GM10248 (cell line): ENCODE measurements around the gene MSMP.

Experiments used
- CTCF ChIA-PET: fragments of 300-600 bp; sonication (Branson Sonifier 250); formaldehyde crosslinking; extraction: SDS; loops from one replicate; lab custom pipeline; 2021; ENCODE audit warnings: antibody characterized with exemption; lab: Yijun Ruan, JAX
- POLR2A ChIA-PET: fragments of 350-650 bp; sonication (Branson Sonifier 250); formaldehyde crosslinking; extraction: SDS; loops from one replicate; lab custom pipeline; 2020; ENCODE audit warnings: antibody characterized with exemption; lab: Yijun Ruan, JAX
- DNase-seq: peaks from one replicate; pipeline ENCODE4 v3.0.0; 2012; ENCODE audit errors: extremely low spot score
- TF ChIP-seq, protein P1 (sequence below): IDR thresholded peaks from 2 replicates; pipeline ENCODE4 v1.5.1; 2012; ENCODE audit warnings: mild to moderate bottlenecking, low read depth; ENCODE audit errors: extremely low read depth, missing control alignments, control extremely low read depth

The MSMP gene

GRCh38 chr9:35740243-35740642, 13.8 kb downstream of the MSMP start:
- DNase-seq = no peak
- POLR2A ChIA-PET = no interaction called here
- CTCF ChIA-PET = interaction anchor here (0.7 to 13.3 kb wide), 5 partner anchors 9 to 86 kb away, joined by 3 to 134 read pairs (median 5); partner anchors contain the start of genes CREB3, GBA2, RGP1 and TLN1
- TF ChIP-seq, protein P1, sequence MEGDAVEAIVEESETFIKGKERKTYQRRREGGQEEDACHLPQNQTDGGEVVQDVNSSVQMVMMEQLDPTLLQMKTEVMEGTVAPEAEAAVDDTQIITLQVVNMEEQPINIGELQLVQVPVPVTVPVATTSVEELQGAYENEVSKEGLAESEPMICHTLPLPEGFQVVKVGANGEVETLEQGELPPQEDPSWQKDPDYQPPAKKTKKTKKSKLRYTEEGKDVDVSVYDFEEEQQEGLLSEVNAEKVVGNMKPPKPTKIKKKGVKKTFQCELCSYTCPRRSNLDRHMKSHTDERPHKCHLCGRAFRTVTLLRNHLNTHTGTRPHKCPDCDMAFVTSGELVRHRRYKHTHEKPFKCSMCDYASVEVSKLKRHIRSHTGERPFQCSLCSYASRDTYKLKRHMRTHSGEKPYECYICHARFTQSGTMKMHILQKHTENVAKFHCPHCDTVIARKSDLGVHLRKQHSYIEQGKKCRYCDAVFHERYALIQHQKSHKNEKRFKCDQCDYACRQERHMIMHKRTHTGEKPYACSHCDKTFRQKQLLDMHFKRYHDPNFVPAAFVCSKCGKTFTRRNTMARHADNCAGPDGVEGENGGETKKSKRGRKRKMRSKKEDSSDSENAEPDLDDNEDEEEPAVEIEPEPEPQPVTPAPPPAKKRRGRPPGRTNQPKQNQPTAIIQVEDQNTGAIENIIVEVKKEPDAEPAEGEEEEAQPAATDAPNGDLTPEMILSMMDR = no peak

- TF ChIP-seq, protein P1 = no peak
- no peak for DNase-seq
- ChIA-PET CTCF (interaction anchor here (0.9 to 13.3 kb wide), 4 partner anchors 7 to 87 kb away, joined by 3 to 134 read pairs (median 69); partner anchors contain the start of genes CREB3, GBA2, RGP1 and TLN1), POLR2A (interaction anchor here (0.9 to 1.5 kb wide), 3 partner anchors 9 to 13 kb away, joined by 3 to 9 read pairs (median 3); partner anchors contain the start of genes GBA2 and RGP1)
Observed at GRCh38 chr9:35738924-35739323, 15.2 kb downstream of the MSMP start.

GRCh38 chr9:35738186-35738585, 15.9 kb downstream of the MSMP start:
- POLR2A ChIA-PET = interaction anchor here (1.4 to 1.5 kb wide), 2 partner anchors 10 to 12 kb away, joined by 3 to 9 read pairs; partner anchors contain the start of genes GBA2 and RGP1
- TF ChIP-seq, protein P1 = no peak
- CTCF ChIA-PET = interaction anchor here (1.0 to 13.3 kb wide), 6 partner anchors 8 to 82 kb away, joined by 3 to 134 read pairs (median 17); partner anchors contain the start of genes CREB3, GBA2, MSMP and RGP1
- DNase-seq = no peak

DNA sequence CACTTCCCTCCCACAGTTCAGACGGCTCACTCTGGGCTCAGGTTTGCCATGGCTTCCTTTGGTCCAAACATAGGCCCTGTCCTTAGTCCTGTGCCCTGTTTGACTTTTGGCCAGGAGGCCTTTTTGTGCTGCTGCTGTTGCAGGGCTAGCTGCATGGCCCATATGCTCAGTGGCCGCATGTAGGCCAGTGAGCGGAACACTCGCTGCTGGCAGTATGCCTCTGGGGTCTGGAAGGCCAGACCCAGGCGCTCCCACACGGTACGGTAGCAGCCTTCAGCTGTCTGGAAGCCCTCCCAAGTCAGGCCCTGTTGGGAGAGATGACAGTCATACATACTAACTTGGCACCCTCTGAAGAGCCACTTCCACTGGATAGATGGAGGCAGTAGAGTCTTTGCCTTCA, 16.9 kb downstream of the MSMP start:
- POLR2A ChIA-PET = no interaction called here
- CTCF ChIA-PET = interaction anchor here (0.9 to 13.3 kb wide), 8 partner anchors 8 to 80 kb away, joined by 3 to 134 read pairs (median 8); partner anchors contain the start of genes CREB3, GBA2, MSMP and RGP1
- DNase-seq = no peak
- TF ChIP-seq, protein P1 = no peak

DNA sequence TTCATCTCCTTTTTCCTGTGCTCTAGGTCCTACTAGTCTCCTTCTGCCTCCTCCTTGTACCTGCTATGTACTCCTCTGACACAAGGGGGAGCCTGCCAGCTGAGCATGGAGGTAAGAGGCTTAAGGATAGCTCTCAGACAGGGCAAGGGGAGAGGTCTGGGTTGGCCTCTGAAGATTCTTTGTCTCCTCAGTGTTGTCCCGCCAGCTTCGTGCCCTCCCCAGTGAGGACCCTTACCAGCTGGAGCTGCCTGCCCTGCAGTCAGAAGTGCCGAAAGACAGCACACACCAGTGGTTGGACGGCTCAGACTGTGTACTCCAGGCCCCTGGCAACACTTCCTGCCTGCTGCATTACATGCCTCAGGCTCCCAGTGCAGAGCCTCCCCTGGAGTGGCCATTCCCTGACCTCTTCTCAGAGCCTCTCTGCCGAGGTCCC, 17.9 kb downstream of the MSMP start:
- ChIA-PET CTCF (interaction anchor here (0.6 to 5.6 kb wide), 23 partner anchors 9 to 107 kb away, joined by 3 to 127 read pairs (median 5); partner anchors contain the start of genes ARHGEF39, GBA2, HINT2 and MSMP), POLR2A (interaction anchor here (1.0 to 1.8 kb wide), 2 partner anchors 12 to 21 kb away, joined by 3 to 4 read pairs; no protein-coding TSS in a partner anchor)
- TF ChIP-seq, protein P1 = peak; percentile 98
- DNase-seq = peak; percentile 73

DNA sequence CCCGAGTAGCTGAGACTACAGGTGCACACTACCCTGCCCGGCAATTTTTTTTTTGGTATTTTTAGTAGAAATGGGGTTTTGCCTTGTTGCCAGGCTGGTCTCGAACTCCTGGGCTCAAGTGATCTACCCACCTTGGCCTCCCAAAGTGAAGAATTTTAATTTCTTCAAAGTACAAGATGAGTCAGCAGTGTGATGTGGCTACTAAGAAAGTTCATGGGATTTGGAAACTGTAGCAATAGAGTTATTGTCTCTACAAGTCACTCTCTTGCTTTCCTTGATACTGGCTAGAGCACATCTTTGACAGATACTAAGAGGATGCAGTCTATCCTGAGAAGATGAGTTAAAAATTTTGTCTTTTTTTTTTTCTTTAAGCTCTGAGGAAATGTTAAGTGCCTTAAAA, 20.0 kb downstream of the MSMP start:
- POLR2A ChIA-PET = interaction anchor here (0.7 kb wide), 1 partner anchor 8 kb away, joined by 3 read pairs; no protein-coding TSS in a partner anchor
- TF ChIP-seq, protein P1 = no peak
- CTCF ChIA-PET = interaction anchor here (1.0 to 5.6 kb wide), 11 partner anchors 12 to 91 kb away, joined by 3 to 127 read pairs (median 5); partner anchors contain the start of genes GBA2, MSMP, RGP1 and SPAG8
- no peak for DNase-seq
